K562 (cell line): ENCODE results near the gene CRACR2B. TPM values are rescaled to one million over a fixed set of nuclear protein-coding genes. Genes with fewer than 3 reads are reported as not detected.

Experiments used
- E4F1 ChIP-seq: fragments of 250-450 bp; sonication (Bioruptor Pico); IDR thresholded peaks from 2 replicates; pipeline ENCODE4 v1.5.0; 2021; ENCODE audit warnings: mild to moderate bottlenecking, borderline replicate concordance
- ETV5 ChIP-seq: sonication (generic); formaldehyde crosslinking; IDR thresholded peaks from 2 replicates; pipeline ENCODE4 v1.4.0; 2020; ENCODE audit warnings: low read depth, mild to moderate bottlenecking, missing genetic modification reagents
- FIP1L1 ChIP-seq: fragments of 200-400 bp; formaldehyde crosslinking; IDR thresholded peaks from 2 replicates; pipeline ENCODE4 v1.6.1; 2018; ENCODE audit warnings: mild to moderate bottlenecking, low read depth, low read length; ENCODE audit not compliant: poor library complexity, severe bottlenecking
- HOXB6 ChIP-seq: fragments of 250-450 bp; sonication (Bioruptor Pico); IDR thresholded peaks from 2 replicates; pipeline ENCODE4 v1.5.1; 2022; ENCODE audit warnings: mild to moderate bottlenecking, borderline replicate concordance
- MCM7 ChIP-seq, 2 experiments: fragments of 450-650 bp; IDR thresholded peaks; 2 replicates each; pipeline ENCODE4 v1.6.1; 2016 to 2018
- NONO ChIP-seq, 2 experiments: fragments of 200-400 bp in 1 of 2; fragments of 450-650 bp in 1 of 2; formaldehyde crosslinking in 1 of 2; IDR thresholded peaks; 2 replicates each; pipeline ENCODE4 v1.6.1; 2017; ENCODE audit warnings: low read depth in 2 of 2, mild to moderate bottlenecking in 2 of 2, moderate library complexity in 2 of 2, low read length in 1 of 2
- POLR2H ChIP-seq: IDR thresholded peaks from 2 replicates; pipeline ENCODE4 v1.6.1; 2016; ENCODE audit warnings: missing genetic modification characterization, low read depth, mild to moderate bottlenecking, control low read depth, missing compliant biosample characterization, moderate library complexity
- SAFB ChIP-seq: fragments of 200-400 bp; formaldehyde crosslinking; IDR thresholded peaks from 2 replicates; pipeline ENCODE4 v1.6.1; 2017; ENCODE audit warnings: low read depth, low read length, borderline replicate concordance
- TAL1 ChIP-seq: fragments of 450-650 bp; IDR thresholded peaks from 2 replicates; pipeline ENCODE4 v1.6.1; 2016; ENCODE audit warnings: mild to moderate bottlenecking
- U2AF1 ChIP-seq: fragments of 200-400 bp; formaldehyde crosslinking; optimal IDR thresholded peaks from 2 replicates; pipeline ENCODE3; 2017; ENCODE audit warnings: mild to moderate bottlenecking, low read depth, low read length, moderate library complexity
- ZBTB40 ChIP-seq, 2 experiments: fragments of 450-650 bp in 1 of 2; sonication (generic) in 1 of 2; formaldehyde crosslinking in 1 of 2; IDR thresholded peaks; 2 replicates each; pipeline versions ENCODE4 v1.7.1 to v1.9.0; 2016 to 2022; ENCODE audit warnings: inconsistent platforms in 1 of 2, mild to moderate bottlenecking in 1 of 2, missing genetic modification reagents in 1 of 2
- ZNF583 ChIP-seq: fragments of 250-450 bp; sonication (Bioruptor Pico); IDR thresholded peaks from 2 replicates; pipeline ENCODE4 v1.4.0; 2020
- polyA plus RNA-seq, 8 experiments: library from polyadenylated mRNA; depleted of rRNA in 4 of 8; stranded (reverse) in 5 of 8; unstranded in 3 of 8; fragments of >200 nt; fragmentation: Nextera tagmentation in 2 of 8; fragmentation: Illumina TruSeq in 1 of 8; extraction: Ambion mirVana in 2 of 8; extraction: Trizol in 1 of 8; gene quantifications; 2 replicates each; pipeline versions ENCODE4 v1.2.1 to v1.2.3, GENCODE V29; 2011 to 2014; ENCODE audit warnings: inconsistent platforms in 1 of 8, missing spikeins in 1 of 8
- total RNA-seq, 7 experiments: library from RNA; depleted of rRNA in 6 of 7; stranded (reverse); fragments of >200 nt in 6 of 7; fragmentation: Illumina TruSeq in 2 of 7; extraction: Trizol in 2 of 7; gene quantifications; 2 replicates each; pipeline versions ENCODE4 v1.2.1 to v1.2.3, GENCODE V29; 2011 to 2021; ENCODE audit warnings: low replicate concordance in 1 of 7

Gene CRACR2B
- total and polyA plus RNA-seq, 9 of the 15 experiments (the other 6 are each of a cell fraction or from before 2014, with no cell fraction given): 0.10 to 51.0 (median 6.0) TPM

GRCh38 chr11:809287-810039, 18.3 kb upstream of the CRACR2B start, which contains the start of gene RPLP2 (continued):
- peak; percentile 96 for TF ChIP-seq ZBTB40 (IDR thresholded peaks at IDR 0.05)
- no peak for TF ChIP-seq ZBTB40 (CRISPR knock-in tag; IDR thresholded peaks at IDR 0.05)
- no peak for TF ChIP-seq MCM7 (IDR thresholded peaks at IDR 0.05)
- TF ChIP-seq E4F1: no peak
- TF ChIP-seq U2AF1: peak; percentile 74
- TF ChIP-seq HOXB6 (CRISPR knock-in tag): no peak
- 0 out of 4 replicates have a peak, but pooled peaks of 1 of the 2 experiments have one; percentile 47 for TF ChIP-seq NONO (IDR thresholded peaks at IDR 0.05; ENCODE audit: low read depth in 2 of 2, low read length in 1 of 2)
- no peak; the same call in 1 of the 2 replicates for TF ChIP-seq SAFB
- TF ChIP-seq POLR2H (tag): peak; percentile 78
- TF ChIP-seq FIP1L1: no peak
- no peak for TF ChIP-seq TAL1
- peak; percentile 94 for TF ChIP-seq ETV5 (CRISPR knock-in tag)
- TF ChIP-seq ZNF583 (CRISPR knock-in tag): 0 out of 2 replicates have a peak, but pooled peaks have one; percentile 66
